ENCODE results near the gene ERMP1. TPM values are rescaled to one million over a fixed set of nuclear protein-coding genes. Genes with fewer than 3 reads are reported as not detected.

ERMP1 gene
- polyA plus RNA-seq, 3 donors: 2.5 to 3.7 (median 3.6) TPM

GRCh38 chr9:5851445-5851844, 18.5 kb upstream of the ERMP1 start:
- Mint-ChIP-seq H3K9me3 (peaks cover 0 to 6% (median 0%) of the 10 kb centered on the region in 7 donors), H3K4me1 (peaks cover 33% of the 10 kb centered on the region), H3K27ac (peak overlapping the region in 6 of 7 donors; percentile 15 to 80 (median 47)), H3K4me3 (no peak overlapping the region), H3K27me3 (ENCODE audit: low read depth in 3 of 3) (no peaks in the 10 kb centered on the region), H3K36me3 (peaks cover 0 to 4% of the 10 kb centered on the region in 2 donors)
- DNase-seq: peak; percentile 80 to 94 (median 92)
- intact Hi-C loops (cut with micrococcal nuclease): no loop called here
- Histone ChIP-seq H3K4me2 (replicated peaks; ENCODE audit: extremely low read depth, low read length, poor library complexity, severe bottlenecking) (peak overlapping the region; percentile 4), H2AFZ (ENCODE audit: insufficient read depth, low read depth, low read length, poor library complexity, severe bottlenecking) (no peak overlapping the region), H3K9ac (ENCODE audit: insufficient read depth, low read length, poor library complexity, severe bottlenecking) (no peak overlapping the region), H3K27me3 (ENCODE audit: control insufficient read depth in 2 of 2, insufficient read depth in 2 of 2, low read length in 2 of 2) (no peaks in the 10 kb centered on the region), H3K4me1 (ENCODE audit: control insufficient read depth in 1 of 2, insufficient read depth in 2 of 2, low read length in 2 of 2) (peaks cover 25 to 33% of the 10 kb centered on the region in 2 donors), H3K27ac (ENCODE audit: low read depth in 1 of 2, low read length in 2 of 2) (peak overlapping the region in 1 of 2 donors; percentile 48), H3K4me3 (replicated peaks in 1 of 3; ENCODE audit: low read depth in 2 of 3, low read length in 3 of 3) (no peak overlapping the region), H3K9me3 (replicated peaks in 1 of 2; ENCODE audit: control insufficient read depth in 1 of 2, insufficient read depth in 1 of 2, low read length in 2 of 2) (no peaks in the 10 kb centered on the region), H4K20me1 (ENCODE audit: insufficient read depth, low read length) (no peaks in the 10 kb centered on the region), H3K36me3 (replicated peaks in 1 of 2; ENCODE audit: control insufficient read depth in 1 of 2, insufficient read depth in 2 of 2, low read length in 2 of 2) (no peaks in the 10 kb centered on the region), H3K79me2 (ENCODE audit: insufficient read depth, low read length) (no peaks in the 10 kb centered on the region)
- TF ChIP-seq, protein P1, sequence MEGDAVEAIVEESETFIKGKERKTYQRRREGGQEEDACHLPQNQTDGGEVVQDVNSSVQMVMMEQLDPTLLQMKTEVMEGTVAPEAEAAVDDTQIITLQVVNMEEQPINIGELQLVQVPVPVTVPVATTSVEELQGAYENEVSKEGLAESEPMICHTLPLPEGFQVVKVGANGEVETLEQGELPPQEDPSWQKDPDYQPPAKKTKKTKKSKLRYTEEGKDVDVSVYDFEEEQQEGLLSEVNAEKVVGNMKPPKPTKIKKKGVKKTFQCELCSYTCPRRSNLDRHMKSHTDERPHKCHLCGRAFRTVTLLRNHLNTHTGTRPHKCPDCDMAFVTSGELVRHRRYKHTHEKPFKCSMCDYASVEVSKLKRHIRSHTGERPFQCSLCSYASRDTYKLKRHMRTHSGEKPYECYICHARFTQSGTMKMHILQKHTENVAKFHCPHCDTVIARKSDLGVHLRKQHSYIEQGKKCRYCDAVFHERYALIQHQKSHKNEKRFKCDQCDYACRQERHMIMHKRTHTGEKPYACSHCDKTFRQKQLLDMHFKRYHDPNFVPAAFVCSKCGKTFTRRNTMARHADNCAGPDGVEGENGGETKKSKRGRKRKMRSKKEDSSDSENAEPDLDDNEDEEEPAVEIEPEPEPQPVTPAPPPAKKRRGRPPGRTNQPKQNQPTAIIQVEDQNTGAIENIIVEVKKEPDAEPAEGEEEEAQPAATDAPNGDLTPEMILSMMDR (IDR thresholded peaks at IDR 0.05): no peak
- WGBS (ENCODE audit: insufficient coverage): no CpG with 5 or more reads among the region's 2 CpGs

DNA sequence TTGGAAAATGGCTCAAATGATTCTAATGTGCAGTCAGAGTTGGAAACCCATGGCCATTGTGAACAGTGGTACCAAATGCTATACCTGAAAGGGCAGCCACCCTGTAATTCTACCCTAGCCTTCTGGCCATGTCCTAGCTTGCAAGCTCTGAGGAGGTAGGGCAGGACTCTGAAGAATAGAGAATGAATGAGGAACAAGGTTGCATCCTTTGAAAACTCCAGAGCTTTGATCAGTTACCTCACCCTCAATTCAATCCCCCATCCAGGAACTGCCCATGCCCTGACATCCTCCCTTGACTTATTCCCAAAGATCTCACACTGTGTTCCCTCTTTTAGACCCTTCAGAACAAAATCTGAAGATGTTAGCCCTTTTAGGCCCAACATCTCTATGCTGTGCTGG, 17.8 kb upstream of the ERMP1 start:
- Histone ChIP-seq H3K9me3 (replicated peaks in 1 of 2; ENCODE audit: control insufficient read depth in 1 of 2, insufficient read depth in 1 of 2, low read length in 2 of 2) (no peaks in the 10 kb centered on the region), H3K27ac (ENCODE audit: low read depth in 1 of 2, low read length in 2 of 2) (peak overlapping the region in 1 of 2 donors; percentile 0), H3K9ac (ENCODE audit: insufficient read depth, low read length, poor library complexity, severe bottlenecking) (no peak overlapping the region), H2AFZ (ENCODE audit: insufficient read depth, low read depth, low read length, poor library complexity, severe bottlenecking) (no peak overlapping the region), H3K27me3 (ENCODE audit: control insufficient read depth in 2 of 2, insufficient read depth in 2 of 2, low read length in 2 of 2) (no peaks in the 10 kb centered on the region), H3K4me1 (ENCODE audit: control insufficient read depth in 1 of 2, insufficient read depth in 2 of 2, low read length in 2 of 2) (peaks cover 25 to 33% of the 10 kb centered on the region in 2 donors), H3K79me2 (ENCODE audit: insufficient read depth, low read length) (no peaks in the 10 kb centered on the region), H3K36me3 (replicated peaks in 1 of 2; ENCODE audit: control insufficient read depth in 1 of 2, insufficient read depth in 2 of 2, low read length in 2 of 2) (no peaks in the 10 kb centered on the region), H4K20me1 (ENCODE audit: insufficient read depth, low read length) (no peaks in the 10 kb centered on the region), H3K4me3 (replicated peaks in 1 of 3; ENCODE audit: low read depth in 2 of 3, low read length in 3 of 3) (peak overlapping the region in 1 of 3 experiments; percentile 15), H3K4me2 (replicated peaks; ENCODE audit: extremely low read depth, low read length, poor library complexity, severe bottlenecking) (no peak overlapping the region)
- Mint-ChIP-seq H3K4me3 (no peak overlapping the region), H3K9me3 (peaks cover 0 to 2% (median 0%) of the 10 kb centered on the region in 7 donors), H3K27me3 (ENCODE audit: low read depth in 3 of 3) (no peaks in the 10 kb centered on the region), H3K27ac (peak overlapping the region in 5 of 7 donors; percentile 14 to 73 (median 25)), H3K4me1 (peaks cover 35% of the 10 kb centered on the region), H3K36me3 (peaks cover 0 to 2% of the 10 kb centered on the region in 2 donors)
- DNase-seq: peak in 1 of 3 donors; percentile 18
- intact Hi-C loops (cut with micrococcal nuclease): no loop called here
- TF ChIP-seq, protein P1 (IDR thresholded peaks at IDR 0.05): no peak

All from CD14-positive monocyte (primary cell).